ENCODE results near the gene GLI3. TPM values are rescaled to one million over a fixed set of nuclear protein-coding genes. Genes with fewer than 3 reads are reported as not detected.

The GLI3 gene
- total RNA-seq, 1 donor from 2014 or later: 25.5 TPM

GRCh38 chr7:42006801-42007513, 230.1 kb downstream of the GLI3 start:
- DNase-seq (ENCODE audit: low spot score): no peak

- no peak for DNase-seq (ENCODE audit: low spot score)
Measured at GRCh38 chr7:42002654-42003053, 234.4 kb downstream of the GLI3 start.

GRCh38 chr7:41999736-42000283, 237.2 kb downstream of the GLI3 start:
- no peak for DNase-seq (ENCODE audit: low spot score)

DNA sequence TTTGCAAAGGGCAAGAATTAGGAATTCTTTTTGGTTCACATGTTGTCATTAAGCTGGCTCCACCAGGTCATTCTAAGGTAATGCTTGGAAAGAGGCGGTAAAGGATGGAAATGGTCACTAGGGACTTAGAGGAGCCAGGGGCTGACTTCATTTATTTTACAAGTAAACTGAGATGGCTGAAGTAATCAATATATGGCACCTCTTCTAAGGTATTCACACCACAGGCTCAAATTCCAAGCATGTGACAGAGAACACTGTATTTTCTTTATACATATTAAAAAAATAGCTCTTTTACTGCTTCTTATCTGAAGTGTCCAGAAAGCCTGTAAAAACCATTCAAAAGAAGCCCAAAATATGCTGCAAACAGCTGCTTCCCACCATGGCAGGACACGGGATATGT, 239.0 kb downstream of the GLI3 start:
- no peak for DNase-seq (ENCODE audit: low spot score)

- DNase-seq (ENCODE audit: low spot score): no peak
Measured at GRCh38 chr7:41997151-41997550, 239.9 kb downstream of the GLI3 start.

DNA sequence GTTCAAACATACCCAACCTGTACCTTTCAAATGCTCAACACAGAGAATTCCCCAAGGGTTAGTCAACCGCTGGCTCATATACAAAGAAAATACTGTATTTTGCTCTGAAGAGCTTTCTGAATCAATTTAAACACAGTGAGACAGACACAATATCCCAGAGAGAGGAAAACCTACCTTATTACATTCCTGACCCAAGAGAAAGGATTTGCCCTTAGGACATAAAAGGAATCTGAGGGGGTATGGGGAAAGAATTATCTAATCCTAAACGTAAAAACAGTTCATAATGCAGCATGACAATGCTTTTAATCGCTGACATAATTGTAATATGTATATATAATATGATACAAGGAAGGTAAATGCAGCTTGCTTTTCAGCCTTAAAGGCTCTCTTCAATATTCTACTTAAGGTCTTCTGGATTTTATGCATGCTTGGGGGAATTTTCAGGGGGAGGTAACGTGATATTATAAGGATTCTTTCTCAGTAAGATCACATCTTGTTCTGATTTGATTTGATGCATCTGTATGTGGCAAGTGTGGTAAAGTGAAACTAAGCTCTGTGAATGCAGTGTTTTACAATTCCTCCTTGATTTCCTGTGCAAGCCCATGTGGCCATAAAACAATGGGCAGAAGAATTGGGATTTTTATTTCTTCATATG, 240.5 kb downstream of the GLI3 start:
- DNase-seq (ENCODE audit: low spot score): no peak

GRCh38 chr7:41995632-41996271, 241.3 kb downstream of the GLI3 start:
- no peak for DNase-seq (ENCODE audit: low spot score)

- DNase-seq (ENCODE audit: low spot score): no peak
Measured at GRCh38 chr7:41994746-41995110, 242.3 kb downstream of the GLI3 start.

GRCh38 chr7:41994036-41994745, 242.8 kb downstream of the GLI3 start:
- no peak for DNase-seq (ENCODE audit: low spot score)

GRCh38 chr7:41992881-41993867, 243.8 kb downstream of the GLI3 start:
- DNase-seq (ENCODE audit: low spot score): no peak

DNA sequence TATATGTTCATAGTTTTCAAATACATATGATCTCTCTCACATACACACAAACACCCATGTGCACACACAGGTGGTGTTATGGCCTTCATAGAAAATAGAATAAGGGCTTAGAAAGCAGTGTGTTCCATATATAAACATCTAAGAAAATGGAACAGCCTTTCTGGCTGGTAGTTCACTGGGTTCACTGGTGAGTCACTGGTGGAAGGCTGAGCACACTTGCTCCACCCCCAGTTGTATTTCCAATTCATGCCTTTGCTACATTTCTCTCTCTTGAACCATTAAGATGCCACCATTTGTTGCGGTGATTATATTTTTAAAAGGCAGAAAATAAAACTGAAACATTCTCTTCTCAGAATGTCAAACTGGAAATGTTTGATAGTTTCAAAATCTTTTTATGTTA, 252.1 kb downstream of the GLI3 start:
- no peak for DNase-seq (ENCODE audit: low spot score)

- no peak for DNase-seq (ENCODE audit: low spot score)
Measured at GRCh38 chr7:41981046-41982040, 255.7 kb downstream of the GLI3 start.

- DNase-seq (ENCODE audit: low spot score): no peak
Measured at GRCh38 chr7:41979834-41980307, 257.1 kb downstream of the GLI3 start.

- DNase-seq (ENCODE audit: low spot score): no peak
Measured at GRCh38 chr7:41978858-41979257, 258.2 kb downstream of the GLI3 start.

- no peak for DNase-seq (ENCODE audit: low spot score)
Measured at GRCh38 chr7:41977661-41978060, 259.3 kb downstream of the GLI3 start.

GRCh38 chr7:41977151-41977651, 259.8 kb downstream of the GLI3 start:
- DNase-seq (ENCODE audit: low spot score): no peak

DNA sequence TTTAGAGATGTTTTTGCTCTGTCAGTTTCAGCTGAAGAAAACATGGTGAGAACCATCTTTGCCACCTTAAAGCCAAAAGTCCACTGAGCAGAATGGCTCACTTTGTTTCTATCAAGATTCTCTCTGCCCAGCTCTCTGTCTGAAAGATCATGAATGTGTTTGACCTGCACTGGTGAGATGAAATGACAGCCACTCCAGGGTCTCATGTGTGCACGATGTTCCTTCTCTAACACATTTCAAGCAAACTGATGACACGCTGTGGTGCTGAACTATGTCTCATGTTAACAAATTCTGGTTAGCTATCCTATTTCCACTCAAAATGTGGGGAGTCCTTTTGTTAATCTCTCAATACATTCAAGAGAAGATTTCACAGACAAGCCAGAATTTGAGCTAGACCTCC, 260.6 kb downstream of the GLI3 start:
- no peak for DNase-seq (ENCODE audit: low spot score)

DNA sequence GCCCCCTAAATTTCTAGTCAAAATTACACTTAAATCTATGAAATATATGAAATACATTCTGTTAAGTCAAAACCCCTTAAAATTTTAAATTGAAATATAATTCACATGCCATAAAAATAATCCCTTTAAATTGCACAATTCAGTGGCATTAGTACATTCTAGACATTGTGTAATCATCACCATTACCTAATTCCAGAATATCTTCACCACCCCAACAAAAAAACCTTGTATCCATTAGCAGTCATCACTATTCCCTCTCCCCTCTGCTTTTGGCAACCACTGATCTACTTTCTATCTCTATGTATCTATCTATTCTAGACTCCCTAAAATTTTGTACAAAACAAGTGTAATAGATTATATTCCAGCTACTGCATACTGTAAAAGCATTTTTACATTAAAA, 261.2 kb downstream of the GLI3 start:
- DNase-seq (ENCODE audit: low spot score): no peak
